HEK293T (cell line): ENCODE data around the gene NAPA.

ENCODE experiments used
- L3MBTL2 ChIP-seq: fragments of 450-650 bp; conservative IDR thresholded peaks from 2 replicates; pipeline ENCODE4 v1.6.1; 2016; ENCODE audit warnings: mild to moderate bottlenecking
- NFRKB ChIP-seq: fragments of 450-650 bp; IDR thresholded peaks from 2 replicates; pipeline ENCODE4 v1.6.1; 2016; ENCODE audit warnings: mild to moderate bottlenecking, moderate library complexity
- SUZ12 ChIP-seq: fragments of 450-650 bp; IDR thresholded peaks from 2 replicates; pipeline ENCODE4 v1.6.1; 2016; ENCODE audit warnings: mild to moderate bottlenecking

- TF ChIP-seq L3MBTL2 (no peak), NFRKB (no peak), SUZ12 (no peak)
Observed at GRCh38 chr19:47564081-47564480, 49.2 kb upstream of the NAPA start.
